BE2C (cell line): ENCODE data around the gene TWNK.

Experiments used
- DNase-seq: peaks from one replicate; pipeline ENCODE4 v3.0.0-alpha.2; 2020
- H3K27me3 ChIP-seq: fragments of 250-450 bp; sonication (Bioruptor Pico); 2 replicates; pipeline ENCODE4 v1.5.1; 2020; ENCODE audit warnings: mild to moderate bottlenecking
- H3K36me3 ChIP-seq: fragments of 250-450 bp; sonication (Bioruptor Pico); 2 replicates; pipeline ENCODE4 v1.5.1; 2020; ENCODE audit warnings: mild to moderate bottlenecking
- H3K4me1 ChIP-seq: fragments of 250-450 bp; sonication (Bioruptor Pico); 2 replicates; pipeline ENCODE4 v1.5.1; 2020
- H3K4me3 ChIP-seq: 2 replicates; pipeline ENCODE4 v1.5.1; 2011; ENCODE audit warnings: low read depth, low read length
- H3K9me3 ChIP-seq: fragments of 250-450 bp; sonication (Bioruptor Pico); 2 replicates; pipeline ENCODE4 v1.5.1; 2020
- CTCF ChIP-seq: IDR thresholded peaks from 2 replicates; pipeline ENCODE4 v1.5.1; 2012; ENCODE audit warnings: mild to moderate bottlenecking, low read depth, low read length

TWNK gene

GRCh38 chr10:101021239-101021638, 33.9 kb downstream of the TWNK start:
- DNase-seq, result no peak
- TF ChIP-seq CTCF, result no peak
- no peaks in the 10 kb centered on the region for H3K27me3 ChIP-seq
- peaks cover 3% of the 10 kb centered on the region; the same call in 1 of the 2 replicates for H3K4me1 ChIP-seq
- H3K36me3 ChIP-seq, result no peaks in the 10 kb centered on the region
- H3K9me3 ChIP-seq, result no peaks in the 10 kb centered on the region
- H3K4me3 ChIP-seq, result no peak overlapping the region

DNA sequence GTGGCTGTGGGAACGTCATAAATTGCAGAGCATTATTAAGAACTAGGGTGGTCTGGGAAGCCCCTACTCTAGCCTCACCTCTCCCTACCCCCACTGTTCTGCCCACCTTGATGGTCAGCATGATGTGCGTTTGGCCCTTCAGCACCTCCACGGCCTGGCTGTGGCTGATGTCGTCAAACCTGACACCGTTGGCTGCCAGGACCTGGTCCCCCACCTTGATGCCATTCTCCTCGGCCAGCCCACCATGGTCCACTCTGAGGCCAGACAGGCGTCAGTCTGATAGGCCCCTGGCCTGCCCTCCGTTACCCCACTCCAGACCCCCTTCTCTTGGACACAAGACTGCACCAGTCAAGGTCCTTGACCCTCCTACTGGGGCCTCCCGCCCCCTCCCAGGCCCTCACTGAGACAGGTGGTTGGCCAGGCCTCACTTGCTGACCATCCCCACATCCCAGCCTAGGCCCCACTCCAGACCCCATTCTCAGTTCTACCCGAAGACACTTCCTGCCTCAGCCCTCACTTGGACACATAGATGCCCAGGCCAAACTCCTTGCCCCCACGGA, 34.4 kb downstream of the TWNK start:
- H3K4me1 ChIP-seq, result peaks cover 5% of the 10 kb centered on the region
- no peaks in the 10 kb centered on the region for H3K36me3 ChIP-seq
- H3K9me3 ChIP-seq, result no peaks in the 10 kb centered on the region
- H3K27me3 ChIP-seq, result no peaks in the 10 kb centered on the region
- DNase-seq, result no peak
- no peak overlapping the region for H3K4me3 ChIP-seq
- no peak for TF ChIP-seq CTCF

GRCh38 chr10:101022967-101023705, 35.8 kb downstream of the TWNK start:
- no peaks in the 10 kb centered on the region for H3K27me3 ChIP-seq
- H3K9me3 ChIP-seq, result no peaks in the 10 kb centered on the region
- H3K4me3 ChIP-seq, result no peak overlapping the region
- H3K4me1 ChIP-seq, result peaks cover 6% of the 10 kb centered on the region
- no peaks in the 10 kb centered on the region for H3K36me3 ChIP-seq
- DNase-seq, result no peak
- no peak for TF ChIP-seq CTCF

- Histone ChIP-seq H3K9me3 (no peaks in the 10 kb centered on the region), H3K27me3 (no peaks in the 10 kb centered on the region), H3K4me3 (no peak overlapping the region), H3K4me1 (peaks cover 15% of the 10 kb centered on the region), H3K36me3 (no peaks in the 10 kb centered on the region)
- DNase-seq, result no peak
- no peak for TF ChIP-seq CTCF
Observed at GRCh38 chr10:101027106-101027720, 39.9 kb downstream of the TWNK start.

DNA sequence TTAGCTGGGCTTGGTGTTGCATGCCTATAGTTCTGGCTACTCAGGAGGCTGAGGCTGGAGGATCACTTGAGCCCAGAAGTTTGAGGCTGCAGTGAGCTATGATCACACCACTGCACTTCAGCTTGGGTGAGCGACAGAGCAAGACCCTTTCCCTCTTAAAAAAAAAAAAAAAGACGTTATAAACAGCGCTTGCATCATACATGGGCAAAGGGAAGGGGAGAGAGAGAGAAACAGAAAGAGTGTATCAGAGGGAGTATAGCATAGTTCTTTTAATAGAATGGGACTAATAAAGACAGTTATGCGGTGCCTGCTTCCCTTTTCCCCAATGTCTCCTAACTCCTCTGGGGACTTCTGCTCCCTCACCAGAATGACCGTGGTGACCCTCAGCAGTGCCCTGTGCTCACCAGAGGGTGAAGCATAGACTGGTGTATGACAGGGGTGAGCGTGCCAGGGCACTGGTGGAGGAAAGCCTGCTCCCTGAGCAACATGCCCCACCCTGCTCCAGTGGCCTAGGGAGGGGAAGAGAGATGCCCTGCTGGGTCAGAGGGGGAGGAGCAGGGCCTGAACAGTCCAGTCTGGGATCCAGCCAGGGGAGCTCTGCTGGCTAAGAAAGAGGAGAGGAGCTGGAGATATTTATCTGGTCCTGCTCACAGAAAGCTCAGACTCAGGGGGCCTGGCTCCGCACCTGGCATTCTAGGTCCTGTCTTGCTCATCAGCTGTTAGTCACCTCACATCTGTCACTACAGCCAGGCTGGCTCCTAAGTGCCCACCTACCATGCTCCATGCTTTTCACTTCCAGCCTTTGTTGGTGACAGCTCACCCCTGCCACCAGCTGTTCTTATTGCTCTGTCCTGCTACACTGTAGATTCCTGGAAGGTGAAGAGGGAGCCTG, 41.3 kb downstream of the TWNK start:
- no peaks in the 10 kb centered on the region for H3K36me3 ChIP-seq
- peaks cover 22% of the 10 kb centered on the region for H3K4me1 ChIP-seq
- DNase-seq, result peak; percentile 63
- H3K9me3 ChIP-seq, result no peaks in the 10 kb centered on the region
- H3K4me3 ChIP-seq, result no peak overlapping the region
- no peaks in the 10 kb centered on the region for H3K27me3 ChIP-seq
- no peak for TF ChIP-seq CTCF
